Measurements from ENCODE around the gene SLC13A3.

Gene SLC13A3

GRCh38 chr20:46670228-46670584 is 18.9 kb upstream of the SLC13A3 start:
- no peak for TF ChIP-seq SPI1 (IDR thresholded peaks at IDR 0.05; ENCODE audit: borderline replicate concordance, low read depth)
- TF ChIP-seq CTCF (IDR thresholded peaks at IDR 0.05; ENCODE audit: insufficient read depth, low read length) = no peak
- TF ChIP-seq GABPA (IDR thresholded peaks at IDR 0.05; ENCODE audit: low read depth) = no peak
- TF ChIP-seq REST (IDR thresholded peaks at IDR 0.05; ENCODE audit: insufficient replicate concordance, low read depth) = no peak
- no peak for TF ChIP-seq POLR2AphosphoS5 (IDR thresholded peaks at IDR 0.05; ENCODE audit: low read depth)
- Histone ChIP-seq H3K27ac (replicated peaks) (no peak overlapping the region), H3K27me3 (ENCODE audit: insufficient read depth, poor library complexity, severe bottlenecking) (no peaks in the 10 kb centered on the region), H3K4me3 (replicated peaks; ENCODE audit: insufficient read depth, low read length) (no peak overlapping the region)
- no peak for DNase-seq (ENCODE audit: low read depth in 1 of 2, low spot score in 1 of 2)

GRCh38 chr20:46666818-46667515 is 15.7 kb upstream of the SLC13A3 start:
- H3K27ac ChIP-seq (replicated peaks) = no peak overlapping the region
- no peaks in the 10 kb centered on the region for H3K27me3 ChIP-seq (ENCODE audit: insufficient read depth, poor library complexity, severe bottlenecking)
- H3K4me3 ChIP-seq (replicated peaks; ENCODE audit: insufficient read depth, low read length) = no peak overlapping the region
- TF ChIP-seq GABPA (IDR thresholded peaks at IDR 0.05; ENCODE audit: low read depth) (no peak), REST (IDR thresholded peaks at IDR 0.05; ENCODE audit: insufficient replicate concordance, low read depth) (no peak), CTCF (IDR thresholded peaks at IDR 0.05; ENCODE audit: insufficient read depth, low read length) (no peak), POLR2AphosphoS5 (IDR thresholded peaks at IDR 0.05; ENCODE audit: low read depth) (no peak), SPI1 (IDR thresholded peaks at IDR 0.05; ENCODE audit: borderline replicate concordance, low read depth) (no peak)
- DNase-seq (ENCODE audit: low read depth in 1 of 2, low spot score in 1 of 2) = no peak

- no peak overlapping the region for H3K27ac ChIP-seq (replicated peaks)
- TF ChIP-seq REST (IDR thresholded peaks at IDR 0.05; ENCODE audit: insufficient replicate concordance, low read depth) (no peak), CTCF (IDR thresholded peaks at IDR 0.05; ENCODE audit: insufficient read depth, low read length) (no peak), POLR2AphosphoS5 (IDR thresholded peaks at IDR 0.05; ENCODE audit: low read depth) (no peak), GABPA (IDR thresholded peaks at IDR 0.05; ENCODE audit: low read depth) (no peak), SPI1 (IDR thresholded peaks at IDR 0.05; ENCODE audit: borderline replicate concordance, low read depth) (no peak)
- H3K27me3 ChIP-seq (ENCODE audit: insufficient read depth, poor library complexity, severe bottlenecking) = no peaks in the 10 kb centered on the region
- H3K4me3 ChIP-seq (replicated peaks; ENCODE audit: insufficient read depth, low read length) = no peak overlapping the region
- no peak for DNase-seq (ENCODE audit: low read depth in 1 of 2, low spot score in 1 of 2)
Observed at GRCh38 chr20:46666306-46666705, 15.0 kb upstream of the SLC13A3 start.

All from HL-60 (cell line).